HEK293T (cell line): ENCODE data around the gene PALLD.

Experiments used
- CTCF ChIA-PET: fragments of 350-600 bp; formaldehyde crosslinking; extraction: SDS; loops from one replicate; lab custom pipeline; 2021; ENCODE audit warnings: antibody characterized with exemption, inconsistent platforms; lab: Yijun Ruan, JAX
- POLR2A ChIA-PET: fragments of 350-600 bp; formaldehyde crosslinking; extraction: SDS; loops from one replicate; lab custom pipeline; 2020; ENCODE audit warnings: antibody characterized with exemption, inconsistent platforms; lab: Yijun Ruan, JAX
- DNase-seq: peaks from one replicate; pipeline ENCODE4 v3.0.0; 2012; ENCODE audit warnings: mixed read lengths; ENCODE audit errors: extremely low spot score
- ARNT ChIP-seq: fragments of 450-650 bp; IDR thresholded peaks from 2 replicates; pipeline ENCODE4 v1.6.1; 2017; ENCODE audit warnings: mild to moderate bottlenecking
- BHLHE40 ChIP-seq: fragments of 450-650 bp; IDR thresholded peaks from 2 replicates; pipeline ENCODE4 v1.6.1; 2016; ENCODE audit warnings: mild to moderate bottlenecking, moderate library complexity, borderline replicate concordance
- CTBP1 ChIP-seq: fragments of 450-650 bp; IDR thresholded peaks from 2 replicates; pipeline ENCODE4 v1.6.1; 2016; ENCODE audit warnings: borderline replicate concordance
- ELF4 ChIP-seq: fragments of 450-650 bp; IDR thresholded peaks from 2 replicates; pipeline ENCODE4 v1.6.1; 2017; ENCODE audit warnings: antibody characterized with exemption
- FOXA1 ChIP-seq: fragments of 450-650 bp; IDR thresholded peaks from 2 replicates; pipeline ENCODE4 v1.6.1; 2016; ENCODE audit warnings: mild to moderate bottlenecking
- FOXK2 ChIP-seq: fragments of 450-650 bp; IDR thresholded peaks from 2 replicates; pipeline ENCODE4 v1.6.1; 2016; ENCODE audit warnings: mild to moderate bottlenecking
- FOXM1 ChIP-seq: fragments of 450-650 bp; IDR thresholded peaks from 2 replicates; pipeline ENCODE4 v1.6.1; 2017; ENCODE audit warnings: mild to moderate bottlenecking, borderline replicate concordance
- HDGF ChIP-seq: fragments of 450-650 bp; IDR thresholded peaks from 2 replicates; pipeline ENCODE4 v1.6.1; 2017; ENCODE audit warnings: antibody characterized with exemption, borderline replicate concordance
- L3MBTL2 ChIP-seq: fragments of 450-650 bp; conservative IDR thresholded peaks from 2 replicates; pipeline ENCODE4 v1.6.1; 2016; ENCODE audit warnings: mild to moderate bottlenecking
- LEF1 ChIP-seq: fragments of 450-650 bp; IDR thresholded peaks from 2 replicates; pipeline ENCODE4 v1.6.1; 2017; ENCODE audit warnings: mild to moderate bottlenecking, borderline replicate concordance
- NFRKB ChIP-seq: fragments of 450-650 bp; IDR thresholded peaks from 2 replicates; pipeline ENCODE4 v1.6.1; 2016; ENCODE audit warnings: mild to moderate bottlenecking, moderate library complexity
- PKNOX1 ChIP-seq: fragments of 450-650 bp; IDR thresholded peaks from 2 replicates; pipeline ENCODE4 v1.6.1; 2016
- SP1 ChIP-seq: fragments of 450-650 bp; IDR thresholded peaks from 2 replicates; pipeline ENCODE4 v1.6.1; 2017
- SUZ12 ChIP-seq: fragments of 450-650 bp; IDR thresholded peaks from 2 replicates; pipeline ENCODE4 v1.6.1; 2016; ENCODE audit warnings: mild to moderate bottlenecking
- TARDBP ChIP-seq: fragments of 450-650 bp; IDR thresholded peaks from 2 replicates; pipeline ENCODE4 v1.6.1; 2016
- ZNF384 ChIP-seq: fragments of 450-650 bp; IDR thresholded peaks from 2 replicates; pipeline ENCODE4 v1.6.1; 2016

The PALLD gene

GRCh38 chr4:168651864-168652263, 155.0 kb downstream of the PALLD start:
- ChIA-PET CTCF (no interaction called here), POLR2A (interaction anchor here (1.4 to 1.7 kb wide), 2 partner anchors 20 to 23 kb away, joined by 5 read pairs; no protein-coding TSS in a partner anchor)
- no peak for DNase-seq
- TF ChIP-seq PKNOX1 (no peak), CTBP1 (no peak), TARDBP (no peak), ZNF384 (no peak), LEF1 (no peak), FOXA1 (no peak), L3MBTL2 (no peak), HDGF (no peak), BHLHE40 (no peak), FOXM1 (no peak), ELF4 (no peak), ARNT (no peak), SP1 (no peak), NFRKB (no peak), SUZ12 (no peak), FOXK2 (no peak)

- ChIA-PET CTCF (no interaction called here), POLR2A (interaction anchor here (0.5 kb wide), 1 partner anchor 9 kb away, joined by 3 read pairs; no protein-coding TSS in a partner anchor)
- no peak for DNase-seq
- TF ChIP-seq SUZ12 (no peak), BHLHE40 (no peak), TARDBP (no peak), PKNOX1 (no peak), FOXM1 (no peak)
Observed at GRCh38 chr4:168652755-168653154, 155.9 kb downstream of the PALLD start.

- no peak for DNase-seq
- CTCF ChIA-PET = no interaction called here
- POLR2A ChIA-PET = interaction anchor here (1.4 kb wide), 1 partner anchor 20 kb away, joined by 4 read pairs; no protein-coding TSS in a partner anchor
- no peak for TF ChIP-seq FOXA1
- no peak for TF ChIP-seq ZNF384
- TF ChIP-seq FOXM1 = no peak
- no peak for TF ChIP-seq CTBP1
- no peak for TF ChIP-seq TARDBP
- no peak for TF ChIP-seq L3MBTL2
- TF ChIP-seq LEF1 = no peak
- TF ChIP-seq ARNT = no peak
- no peak for TF ChIP-seq PKNOX1
- TF ChIP-seq SUZ12 = no peak
Observed at GRCh38 chr4:168654104-168654847, 157.4 kb downstream of the PALLD start.

GRCh38 chr4:168654848-168655174, 158.0 kb downstream of the PALLD start:
- ChIA-PET POLR2A (interaction anchor here (1.4 kb wide), 1 partner anchor 21 kb away, joined by 4 read pairs; no protein-coding TSS in a partner anchor), CTCF (no interaction called here)
- TF ChIP-seq FOXK2 (no peak), CTBP1 (no peak), PKNOX1 (no peak), FOXM1 (no peak), LEF1 (no peak), SP1 (no peak), ZNF384 (no peak), FOXA1 (no peak), ARNT (no peak), ELF4 (no peak), TARDBP (no peak), L3MBTL2 (no peak), BHLHE40 (no peak), NFRKB (no peak), SUZ12 (no peak), HDGF (no peak)
- DNase-seq = no peak

- POLR2A ChIA-PET = interaction anchor here (1.4 kb wide), 1 partner anchor 21 kb away, joined by 4 read pairs; no protein-coding TSS in a partner anchor
- CTCF ChIA-PET = no interaction called here
- TF ChIP-seq L3MBTL2 (no peak), CTBP1 (no peak), ZNF384 (no peak), HDGF (no peak), FOXA1 (no peak), NFRKB (no peak), BHLHE40 (no peak)
- DNase-seq = no peak
Observed at GRCh38 chr4:168655182-168655581, 158.3 kb downstream of the PALLD start.
